ENCODE results near the gene BCL11A. TPM values are rescaled to one million over a fixed set of nuclear protein-coding genes. Genes with fewer than 3 reads are reported as not detected.

The BCL11A gene
- polyA plus RNA-seq, 1 donor from 2014 or later = 44.0 TPM

GRCh38 chr2:60565472-60565871 lies 12.0 kb upstream of the BCL11A start:
- TF ChIP-seq SMC3 (conservative IDR thresholded peaks at IDR 0.05; ENCODE audit: poor library complexity) (peak; percentile 68), RAD21 (conservative IDR thresholded peaks at IDR 0.05) (peak; percentile 70), POLR2AphosphoS5 (IDR thresholded peaks at IDR 0.05) (no peak), TAF1 (IDR thresholded peaks at IDR 0.05; ENCODE audit: low read depth) (no peak)
- TF ChIP-seq, protein P1, sequence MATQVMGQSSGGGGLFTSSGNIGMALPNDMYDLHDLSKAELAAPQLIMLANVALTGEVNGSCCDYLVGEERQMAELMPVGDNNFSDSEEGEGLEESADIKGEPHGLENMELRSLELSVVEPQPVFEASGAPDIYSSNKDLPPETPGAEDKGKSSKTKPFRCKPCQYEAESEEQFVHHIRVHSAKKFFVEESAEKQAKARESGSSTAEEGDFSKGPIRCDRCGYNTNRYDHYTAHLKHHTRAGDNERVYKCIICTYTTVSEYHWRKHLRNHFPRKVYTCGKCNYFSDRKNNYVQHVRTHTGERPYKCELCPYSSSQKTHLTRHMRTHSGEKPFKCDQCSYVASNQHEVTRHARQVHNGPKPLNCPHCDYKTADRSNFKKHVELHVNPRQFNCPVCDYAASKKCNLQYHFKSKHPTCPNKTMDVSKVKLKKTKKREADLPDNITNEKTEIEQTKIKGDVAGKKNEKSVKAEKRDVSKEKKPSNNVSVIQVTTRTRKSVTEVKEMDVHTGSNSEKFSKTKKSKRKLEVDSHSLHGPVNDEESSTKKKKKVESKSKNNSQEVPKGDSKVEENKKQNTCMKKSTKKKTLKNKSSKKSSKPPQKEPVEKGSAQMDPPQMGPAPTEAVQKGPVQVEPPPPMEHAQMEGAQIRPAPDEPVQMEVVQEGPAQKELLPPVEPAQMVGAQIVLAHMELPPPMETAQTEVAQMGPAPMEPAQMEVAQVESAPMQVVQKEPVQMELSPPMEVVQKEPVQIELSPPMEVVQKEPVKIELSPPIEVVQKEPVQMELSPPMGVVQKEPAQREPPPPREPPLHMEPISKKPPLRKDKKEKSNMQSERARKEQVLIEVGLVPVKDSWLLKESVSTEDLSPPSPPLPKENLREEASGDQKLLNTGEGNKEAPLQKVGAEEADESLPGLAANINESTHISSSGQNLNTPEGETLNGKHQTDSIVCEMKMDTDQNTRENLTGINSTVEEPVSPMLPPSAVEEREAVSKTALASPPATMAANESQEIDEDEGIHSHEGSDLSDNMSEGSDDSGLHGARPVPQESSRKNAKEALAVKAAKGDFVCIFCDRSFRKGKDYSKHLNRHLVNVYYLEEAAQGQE (IDR thresholded peaks at IDR 0.05; ENCODE audit: borderline replicate concordance) = no peak
- TF ChIP-seq, protein P2, sequence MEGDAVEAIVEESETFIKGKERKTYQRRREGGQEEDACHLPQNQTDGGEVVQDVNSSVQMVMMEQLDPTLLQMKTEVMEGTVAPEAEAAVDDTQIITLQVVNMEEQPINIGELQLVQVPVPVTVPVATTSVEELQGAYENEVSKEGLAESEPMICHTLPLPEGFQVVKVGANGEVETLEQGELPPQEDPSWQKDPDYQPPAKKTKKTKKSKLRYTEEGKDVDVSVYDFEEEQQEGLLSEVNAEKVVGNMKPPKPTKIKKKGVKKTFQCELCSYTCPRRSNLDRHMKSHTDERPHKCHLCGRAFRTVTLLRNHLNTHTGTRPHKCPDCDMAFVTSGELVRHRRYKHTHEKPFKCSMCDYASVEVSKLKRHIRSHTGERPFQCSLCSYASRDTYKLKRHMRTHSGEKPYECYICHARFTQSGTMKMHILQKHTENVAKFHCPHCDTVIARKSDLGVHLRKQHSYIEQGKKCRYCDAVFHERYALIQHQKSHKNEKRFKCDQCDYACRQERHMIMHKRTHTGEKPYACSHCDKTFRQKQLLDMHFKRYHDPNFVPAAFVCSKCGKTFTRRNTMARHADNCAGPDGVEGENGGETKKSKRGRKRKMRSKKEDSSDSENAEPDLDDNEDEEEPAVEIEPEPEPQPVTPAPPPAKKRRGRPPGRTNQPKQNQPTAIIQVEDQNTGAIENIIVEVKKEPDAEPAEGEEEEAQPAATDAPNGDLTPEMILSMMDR (IDR thresholded peaks at IDR 0.05; ENCODE audit: poor library complexity, severe bottlenecking) = peak; percentile 65
- Histone ChIP-seq H3K27ac (ENCODE audit: low read length) (no peak overlapping the region), H3K4me2 (ENCODE audit: low read length) (no peak overlapping the region), H4K20me1 (ENCODE audit: insufficient read depth) (no peaks in the 10 kb centered on the region), H3K9me2 (ENCODE audit: insufficient read depth, low read length) (no peaks in the 10 kb centered on the region), H3F3A (ENCODE audit: insufficient read depth, low read length, poor library complexity, severe bottlenecking) (peaks cover 4% of the 10 kb centered on the region), H2AFZ (ENCODE audit: low read depth, low read length) (no peak overlapping the region), H3K9me3 (ENCODE audit: low read length) (no peaks in the 10 kb centered on the region), H3K27me3 (ENCODE audit: insufficient read depth, low read depth, low read length) (peaks cover 27% of the 10 kb centered on the region), H3K9ac (ENCODE audit: low read length) (no peak overlapping the region), H3K79me2 (replicated peaks; ENCODE audit: insufficient read depth, low read length) (no peaks in the 10 kb centered on the region), H3K4me3 (ENCODE audit: low read length) (no peak overlapping the region), H3K36me3 (ENCODE audit: insufficient read depth, low read length) (no peaks in the 10 kb centered on the region)

DNA sequence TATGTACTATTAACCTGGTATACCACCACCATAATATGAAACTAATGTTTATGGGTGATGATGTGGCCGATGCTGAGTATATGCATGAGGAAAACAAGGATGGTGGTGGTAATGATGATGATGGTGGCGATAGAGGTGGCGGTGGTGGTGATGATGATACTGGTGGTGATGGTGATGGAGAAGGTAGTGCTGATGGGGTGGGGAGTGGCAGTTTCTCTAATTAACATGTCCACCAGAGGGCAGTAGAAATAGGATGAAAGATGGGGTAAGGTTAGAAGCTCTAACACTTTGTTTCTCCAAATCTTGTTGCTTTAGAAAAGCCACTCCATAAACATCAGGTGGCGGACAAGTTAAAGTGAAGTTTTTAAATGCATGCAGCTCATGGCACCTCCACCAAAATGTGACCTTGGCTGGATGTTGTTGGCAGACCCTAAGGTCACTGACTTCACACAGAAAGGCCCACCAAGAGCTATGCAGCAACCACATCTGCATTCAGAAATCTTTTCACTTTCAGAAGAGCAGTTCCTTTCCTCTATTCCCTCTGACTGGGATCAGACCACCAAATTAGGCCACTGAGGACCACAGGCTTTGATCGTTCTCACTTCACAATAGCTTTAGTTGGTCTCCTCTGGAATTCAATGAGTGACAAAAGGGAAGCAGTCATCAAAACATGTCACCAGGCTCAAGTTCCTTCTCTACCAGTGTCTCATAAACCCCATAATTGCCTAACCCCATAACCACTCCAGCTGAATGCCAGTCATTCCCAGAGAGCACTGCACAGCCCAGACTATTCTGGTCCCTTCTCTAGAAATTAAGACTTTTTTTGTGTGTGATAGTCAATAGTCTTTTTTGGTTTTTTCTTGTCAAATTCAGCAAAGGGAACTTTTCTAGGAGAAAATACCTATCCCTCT lies 7.5 kb upstream of the BCL11A start:
- Histone ChIP-seq H3K79me2 (replicated peaks; ENCODE audit: insufficient read depth, low read length) (no peaks in the 10 kb centered on the region), H3K4me3 (ENCODE audit: low read length) (no peak overlapping the region), H3F3A (ENCODE audit: insufficient read depth, low read length, poor library complexity, severe bottlenecking) (no peaks in the 10 kb centered on the region), H4K20me1 (ENCODE audit: insufficient read depth) (no peaks in the 10 kb centered on the region), H3K36me3 (ENCODE audit: insufficient read depth, low read length) (no peaks in the 10 kb centered on the region), H2AFZ (ENCODE audit: low read depth, low read length) (no peak overlapping the region), H3K9me2 (ENCODE audit: insufficient read depth, low read length) (no peaks in the 10 kb centered on the region), H3K27me3 (ENCODE audit: insufficient read depth, low read depth, low read length) (peaks cover 39% of the 10 kb centered on the region), H3K9me3 (ENCODE audit: low read length) (no peaks in the 10 kb centered on the region), H3K9ac (ENCODE audit: low read length) (no peak overlapping the region), H3K27ac (ENCODE audit: low read length) (no peak overlapping the region), H3K4me2 (ENCODE audit: low read length) (no peak overlapping the region)
- TF ChIP-seq EP300 (conservative IDR thresholded peaks at IDR 0.05; ENCODE audit: poor library complexity, severe bottlenecking) (no peak), EZH2 (IDR thresholded peaks at IDR 0.05; ENCODE audit: borderline replicate concordance, insufficient read depth, low read length, poor library complexity, severe bottlenecking) (no peak), RAD21 (conservative IDR thresholded peaks at IDR 0.05) (no peak), POLR2AphosphoS5 (IDR thresholded peaks at IDR 0.05) (no peak), SMC3 (conservative IDR thresholded peaks at IDR 0.05; ENCODE audit: poor library complexity) (no peak), TAF1 (IDR thresholded peaks at IDR 0.05; ENCODE audit: low read depth) (no peak), MXI1 (conservative IDR thresholded peaks at IDR 0.05; ENCODE audit: poor library complexity, severe bottlenecking) (no peak)
- TF ChIP-seq, protein P1 (IDR thresholded peaks at IDR 0.05; ENCODE audit: borderline replicate concordance) = no peak
- TF ChIP-seq, protein P2 (IDR thresholded peaks at IDR 0.05; ENCODE audit: poor library complexity, severe bottlenecking) = no peak
